Caco-2 (cell line): ENCODE data around the gene NUP93. TPM values are rescaled to one million over a fixed set of nuclear protein-coding genes. Genes with fewer than 3 reads are reported as not detected.

Experiments
- BruUV-seq: library from RNA; stranded (reverse); fragments of 400-500 nt; replicated peaks from 2 replicates; lab custom pipeline; 2021; lab: Mats Ljungman, UMichigan
- CTCF ChIA-PET: fragments of 300-600 bp; sonication (Branson Sonifier 250); formaldehyde crosslinking; loops from one replicate; lab custom pipeline; 2022; ENCODE audit warnings: antibody characterized with exemption; lab: Charles Lee
- POLR2A ChIA-PET: fragments of 300-600 bp; sonication (Branson Sonifier 250); formaldehyde crosslinking; loops from one replicate; lab custom pipeline; 2022; ENCODE audit warnings: antibody characterized with exemption; lab: Charles Lee
- DNase-seq, 2 experiments: peaks; one replicate each; pipeline versions ENCODE4 v3.0.0 to v3.0.0-alpha.2; 2020 to 2022
- H3K27me3 ChIP-seq: replicated peaks from 2 replicates; pipeline ENCODE4 v1.6.0; 2011; ENCODE audit warnings: low read length; ENCODE audit not compliant: control insufficient read depth, insufficient read depth
- H3K36me3 ChIP-seq: 2 replicates; pipeline ENCODE4 v1.5.1; 2011; ENCODE audit warnings: low read length; ENCODE audit not compliant: control insufficient read depth, insufficient read depth
- H3K4me1 ChIP-seq: fragments of 250-450 bp; sonication (Bioruptor Pico); 2 replicates; pipeline ENCODE4 v1.5.1; 2020; ENCODE audit warnings: mild to moderate bottlenecking
- H3K4me3 ChIP-seq: 2 replicates; pipeline ENCODE4 v1.5.1; 2011; ENCODE audit warnings: low read depth, mild to moderate bottlenecking, control low read depth, low read length
- H3K9me3 ChIP-seq: fragments of 250-450 bp; sonication (Bioruptor Pico); 2 replicates; pipeline ENCODE4 v1.5.1; 2020; ENCODE audit warnings: mild to moderate bottlenecking, moderate library complexity
- H3K27ac Mint-ChIP-seq: one replicate; pipeline ENCODE4 v1.8.0; 2022; ENCODE audit warnings: mixed read lengths; ENCODE audit not compliant: unreplicated experiment
- H3K27me3 Mint-ChIP-seq: one replicate; pipeline ENCODE4 v1.8.0; 2022; ENCODE audit warnings: mixed read lengths; ENCODE audit not compliant: insufficient read depth, unreplicated experiment
- H3K36me3 Mint-ChIP-seq: one replicate; pipeline ENCODE4 v1.8.0; 2022; ENCODE audit warnings: mild to moderate bottlenecking, mixed read lengths; ENCODE audit not compliant: insufficient read depth, unreplicated experiment
- H3K4me1 Mint-ChIP-seq: one replicate; pipeline ENCODE4 v1.8.0; 2022; ENCODE audit warnings: low read depth, mixed read lengths; ENCODE audit not compliant: unreplicated experiment
- H3K4me3 Mint-ChIP-seq: one replicate; pipeline ENCODE4 v1.8.0; 2022; ENCODE audit warnings: mild to moderate bottlenecking, moderate library complexity, mixed read lengths; ENCODE audit not compliant: unreplicated experiment
- H3K9me3 Mint-ChIP-seq: one replicate; pipeline ENCODE4 v1.8.0; 2022; ENCODE audit warnings: mixed read lengths; ENCODE audit not compliant: unreplicated experiment
- intact Hi-C: fragments of 100-400 bp; cut with micrococcal nuclease; formaldehyde crosslinking; loops from one replicate; pipeline ENCODE4 v1.10.0; 2022; ENCODE audit not compliant: unreplicated experiment
- total RNA-seq: library from RNA; stranded (reverse); gene quantifications from 2 replicates; pipeline ENCODE4 v1.2.3, GENCODE V29; 2022
- TF ChIP-seq, protein P1 (sequence below), 2 experiments: fragments of 200-600 bp in 1 of 2; IDR thresholded peaks; 1 replicate in 1 of 2; 2 replicates in 1 of 2; pipeline versions ENCODE4 v1.5.1 to v1.8.0; 2011 to 2022; ENCODE audit warnings: antibody characterized with exemption in 1 of 2, control low read depth in 1 of 2, inconsistent platforms in 1 of 2, low read depth in 1 of 2, low read length in 1 of 2, mild to moderate bottlenecking in 1 of 2, moderate library complexity in 1 of 2; ENCODE audit not compliant: insufficient read depth in 1 of 2, severe bottlenecking in 1 of 2, unreplicated experiment in 1 of 2

Gene NUP93
- total RNA-seq, 1 experiment from 2014 or later, result 148 TPM

DNA sequence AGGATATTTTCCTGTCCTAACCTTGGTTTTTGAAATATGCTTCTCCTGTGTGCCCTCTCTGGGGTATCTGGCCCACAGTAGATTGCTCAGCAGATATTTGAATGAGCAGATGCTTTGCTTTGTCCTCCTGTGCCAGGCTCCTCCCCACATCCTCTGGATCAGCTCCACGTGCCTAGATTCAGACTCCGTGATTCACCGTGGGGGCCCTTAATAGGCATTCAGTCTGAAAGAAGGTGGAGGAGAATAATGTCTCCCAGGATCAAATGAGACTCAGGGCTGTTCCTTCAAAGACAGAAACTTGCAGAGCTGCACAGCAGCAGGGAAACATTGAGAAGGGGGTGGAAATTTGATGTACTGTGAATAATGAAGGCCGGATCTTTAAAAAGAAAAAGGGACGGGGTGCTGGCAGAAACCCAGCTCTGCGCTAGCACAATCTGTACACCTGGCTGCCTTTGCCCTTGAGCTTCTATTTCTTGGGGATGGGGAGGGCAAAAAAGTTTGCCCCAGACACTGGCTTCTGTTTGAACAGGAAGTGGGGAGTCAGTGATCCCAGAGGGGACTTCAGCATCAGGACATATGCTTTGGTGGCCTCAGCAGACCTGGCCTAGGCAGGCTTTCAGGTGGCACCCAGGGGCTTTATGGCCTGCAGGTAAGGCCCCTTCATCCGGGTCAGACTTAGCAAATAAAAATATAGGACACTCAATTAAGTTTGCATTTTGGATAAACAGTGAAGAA, 119.2 kb downstream of the NUP93 start:
- Mint-ChIP-seq H3K9me3 (no peaks in the 10 kb centered on the region), H3K36me3 (peaks cover 12% of the 10 kb centered on the region), H3K4me1 (peaks cover 38% of the 10 kb centered on the region), H3K27ac (peak overlapping the region; percentile 77), H3K4me3 (no peak overlapping the region), H3K27me3 (no peaks in the 10 kb centered on the region)
- intact Hi-C loops, result no loop called here
- Histone ChIP-seq H3K9me3 (no peaks in the 10 kb centered on the region), H3K4me3 (no peak overlapping the region), H3K4me1 (peaks cover 45% of the 10 kb centered on the region), H3K27me3 (no peaks in the 10 kb centered on the region), H3K36me3 (0 out of 2 replicates have a peak, but pooled peaks cover 1% of the 10 kb centered on the region)
- TSS peak; percentile 38 for BruUV-seq
- ChIA-PET POLR2A (interaction anchor here (0.6 kb wide), 1 partner anchor 1806 kb away, joined by 3 read pairs; no protein-coding TSS in a partner anchor), CTCF (no interaction called here)
- DNase-seq, result peak in 1 of 2 experiments; percentile 21
- TF ChIP-seq, protein P1, sequence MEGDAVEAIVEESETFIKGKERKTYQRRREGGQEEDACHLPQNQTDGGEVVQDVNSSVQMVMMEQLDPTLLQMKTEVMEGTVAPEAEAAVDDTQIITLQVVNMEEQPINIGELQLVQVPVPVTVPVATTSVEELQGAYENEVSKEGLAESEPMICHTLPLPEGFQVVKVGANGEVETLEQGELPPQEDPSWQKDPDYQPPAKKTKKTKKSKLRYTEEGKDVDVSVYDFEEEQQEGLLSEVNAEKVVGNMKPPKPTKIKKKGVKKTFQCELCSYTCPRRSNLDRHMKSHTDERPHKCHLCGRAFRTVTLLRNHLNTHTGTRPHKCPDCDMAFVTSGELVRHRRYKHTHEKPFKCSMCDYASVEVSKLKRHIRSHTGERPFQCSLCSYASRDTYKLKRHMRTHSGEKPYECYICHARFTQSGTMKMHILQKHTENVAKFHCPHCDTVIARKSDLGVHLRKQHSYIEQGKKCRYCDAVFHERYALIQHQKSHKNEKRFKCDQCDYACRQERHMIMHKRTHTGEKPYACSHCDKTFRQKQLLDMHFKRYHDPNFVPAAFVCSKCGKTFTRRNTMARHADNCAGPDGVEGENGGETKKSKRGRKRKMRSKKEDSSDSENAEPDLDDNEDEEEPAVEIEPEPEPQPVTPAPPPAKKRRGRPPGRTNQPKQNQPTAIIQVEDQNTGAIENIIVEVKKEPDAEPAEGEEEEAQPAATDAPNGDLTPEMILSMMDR (IDR thresholded peaks at IDR 0.05; ENCODE audit: insufficient read depth in 1 of 2, low read depth in 1 of 2, low read length in 1 of 2, severe bottlenecking in 1 of 2, unreplicated experiment in 1 of 2), result no peak

DNA sequence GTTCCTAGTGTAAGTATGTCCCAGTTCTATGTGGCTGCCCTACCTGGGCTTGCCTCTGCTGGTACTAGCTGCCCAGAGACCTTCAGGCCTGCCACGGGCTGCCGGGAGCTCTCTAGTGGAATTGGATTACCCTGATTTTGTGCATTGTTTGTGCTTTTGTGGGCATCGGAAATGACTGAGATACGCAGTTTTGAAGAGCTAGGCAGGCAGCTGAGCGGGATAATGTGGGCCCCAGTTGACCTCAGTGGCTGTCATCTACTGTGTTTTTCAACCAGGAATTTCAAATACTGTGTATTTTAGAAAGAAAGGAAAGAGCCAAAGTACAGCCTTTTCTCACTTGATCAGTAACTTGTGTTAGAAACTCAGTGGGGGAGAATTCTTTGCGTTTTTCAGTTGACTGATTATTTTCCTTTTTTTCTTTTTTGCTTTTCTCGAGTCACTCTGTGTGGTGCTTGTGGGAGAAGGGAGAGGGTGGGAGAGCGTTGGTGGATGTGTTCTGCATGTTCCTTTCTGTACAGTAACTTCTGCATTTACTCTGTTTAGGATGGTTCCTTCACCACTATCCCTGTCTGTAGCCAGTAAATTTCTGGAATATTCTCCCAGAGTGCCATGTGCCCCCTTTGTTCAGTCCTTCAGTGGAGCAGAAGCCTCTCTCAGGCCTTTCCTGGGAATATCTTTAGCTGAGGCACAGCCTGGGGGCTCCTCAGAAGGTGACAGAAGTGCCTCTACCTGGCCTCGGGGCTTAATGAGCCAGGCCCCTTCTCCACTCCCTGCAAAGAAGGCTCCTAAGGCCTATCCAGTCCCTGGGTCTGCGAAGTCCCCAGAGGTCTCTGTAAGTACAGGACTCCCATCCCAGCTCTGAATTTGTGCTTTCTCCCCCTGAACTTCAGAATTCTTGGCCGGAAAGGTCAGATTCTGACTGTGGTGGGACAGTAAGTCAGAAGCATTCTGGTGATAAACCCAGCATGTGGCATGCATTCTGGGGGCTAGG, 120.1 kb downstream of the NUP93 start:
- no peaks in the 10 kb centered on the region for H3K9me3 Mint-ChIP-seq
- H3K27me3 Mint-ChIP-seq, result no peaks in the 10 kb centered on the region
- Histone ChIP-seq H3K9me3 (no peaks in the 10 kb centered on the region), H3K36me3 (0 out of 2 replicates have a peak, but pooled peaks cover 1% of the 10 kb centered on the region), H3K27me3 (no peaks in the 10 kb centered on the region), H3K4me1 (peaks cover 45% of the 10 kb centered on the region), H3K4me3 (no peak overlapping the region)
- peaks cover 6% of the 10 kb centered on the region for H3K36me3 Mint-ChIP-seq
- H3K27ac Mint-ChIP-seq, result peak overlapping the region; percentile 77
- intact Hi-C loops, result loop anchor here (1.0 kb wide), 1 partner anchor 11 kb away; no protein-coding TSS in a partner anchor
- H3K4me1 Mint-ChIP-seq, result peaks cover 38% of the 10 kb centered on the region
- no peak overlapping the region for H3K4me3 Mint-ChIP-seq
- TF ChIP-seq, protein P1 (IDR thresholded peaks at IDR 0.05; ENCODE audit: insufficient read depth in 1 of 2, low read depth in 1 of 2, low read length in 1 of 2, severe bottlenecking in 1 of 2, unreplicated experiment in 1 of 2), result no peak
- BruUV-seq, result TSS peak; percentile 22
- ChIA-PET POLR2A (interaction anchor here (0.6 kb wide), 1 partner anchor 11 kb away, joined by 3 read pairs; no protein-coding TSS in a partner anchor), CTCF (interaction anchor here (0.6 to 2.7 kb wide), 3 partner anchors 20 to 244 kb away, joined by 3 to 17 read pairs (median 8); no protein-coding TSS in a partner anchor)
- DNase-seq, result peak in 1 of 2 experiments; percentile 42
